GM21528 (cell line): ENCODE data around the gene BCORL1.
A peak's percentile ranks its signal among the peaks of the same experiment; 100 is the strongest.

Experiments
- ATAC-seq: cut with Tn5 transposase; IDR thresholded peaks from one replicate; pipeline ENCODE4 v1.9.1; 2021; ENCODE audit warnings: mild to moderate bottlenecking, moderate library complexity; ENCODE audit not compliant: unreplicated experiment, low FRiP score

BCORL1 gene

DNA sequence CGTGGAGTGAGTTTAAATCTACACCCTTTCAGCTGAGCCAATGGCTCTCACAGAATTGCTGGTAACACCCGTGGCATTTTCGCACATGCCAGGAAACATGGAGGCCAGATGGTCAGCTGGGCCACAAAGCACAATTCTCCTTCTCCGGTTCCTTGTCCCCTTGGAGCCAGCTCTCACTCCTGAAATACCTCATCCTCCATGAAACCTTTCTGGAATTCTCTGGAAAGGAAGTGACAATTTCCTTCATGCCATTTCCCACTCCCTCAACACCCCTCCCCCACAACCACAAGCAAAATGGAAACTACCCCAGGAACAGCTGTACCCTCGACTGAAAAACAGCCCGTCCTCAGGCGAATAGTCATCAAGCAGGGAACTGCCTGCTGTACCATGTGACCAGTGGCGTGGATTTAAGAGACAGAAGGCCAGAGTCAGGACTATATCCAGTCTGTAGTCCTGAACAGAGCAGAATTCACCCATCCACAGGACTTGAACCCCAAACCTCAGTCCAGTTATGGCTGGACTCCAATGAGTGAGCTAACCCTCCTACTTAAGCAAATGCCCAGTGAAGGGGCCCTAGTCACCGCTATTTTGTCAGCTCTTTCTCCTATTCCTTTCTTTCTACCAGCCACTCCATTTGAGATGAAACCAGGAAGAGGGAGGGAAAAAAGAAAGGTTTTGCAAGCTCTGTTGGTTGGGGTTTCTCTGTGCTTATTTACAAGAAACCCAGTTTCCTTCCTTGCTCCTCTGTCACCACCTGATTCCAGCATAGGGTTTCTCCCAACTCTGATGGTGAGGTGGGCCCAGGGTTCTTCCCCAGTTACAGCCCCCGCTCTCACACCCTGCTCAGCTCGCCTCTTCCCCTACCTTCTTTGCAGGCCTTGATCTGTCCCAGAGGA, 103.4 kb downstream of the BCORL1 start:
- no peak for ATAC-seq

DNA sequence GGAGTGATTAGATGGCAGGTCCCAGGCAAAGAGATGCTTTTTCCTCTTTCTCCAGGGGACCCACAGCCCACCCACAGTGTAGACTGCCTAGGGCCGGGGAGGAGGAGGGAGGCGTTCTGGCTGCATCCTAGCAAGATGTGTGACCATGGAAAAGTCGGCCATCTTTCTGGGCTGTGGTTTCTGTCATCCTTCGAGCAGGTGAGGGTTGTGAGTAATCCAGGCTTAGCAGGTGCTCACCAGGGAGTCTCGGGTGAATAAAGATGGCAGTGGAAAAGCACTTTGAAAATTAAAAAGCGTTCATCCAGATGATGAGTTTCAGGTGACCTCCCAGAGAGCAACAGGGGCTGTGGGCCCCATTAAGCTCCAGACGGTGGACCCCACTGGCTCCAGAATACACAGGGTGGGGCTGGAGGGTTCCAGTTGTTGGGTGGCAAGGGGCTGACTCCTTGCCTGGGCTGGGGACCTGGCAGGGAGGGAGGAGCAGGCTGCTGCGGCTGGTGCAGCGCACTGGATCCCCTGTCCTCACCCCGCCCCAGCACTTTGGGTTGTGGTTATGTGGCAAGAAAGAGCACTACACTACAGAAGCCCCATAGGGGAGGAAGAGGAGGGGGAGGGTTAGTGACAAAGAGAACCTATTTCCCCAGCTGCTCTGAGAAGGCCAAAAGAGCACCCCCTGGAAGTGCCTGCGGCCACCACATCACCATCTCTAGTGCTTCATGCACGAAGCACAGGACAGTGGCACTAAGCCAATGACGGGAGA, 104.2 kb downstream of the BCORL1 start:
- peak; percentile 39 for ATAC-seq

DNA sequence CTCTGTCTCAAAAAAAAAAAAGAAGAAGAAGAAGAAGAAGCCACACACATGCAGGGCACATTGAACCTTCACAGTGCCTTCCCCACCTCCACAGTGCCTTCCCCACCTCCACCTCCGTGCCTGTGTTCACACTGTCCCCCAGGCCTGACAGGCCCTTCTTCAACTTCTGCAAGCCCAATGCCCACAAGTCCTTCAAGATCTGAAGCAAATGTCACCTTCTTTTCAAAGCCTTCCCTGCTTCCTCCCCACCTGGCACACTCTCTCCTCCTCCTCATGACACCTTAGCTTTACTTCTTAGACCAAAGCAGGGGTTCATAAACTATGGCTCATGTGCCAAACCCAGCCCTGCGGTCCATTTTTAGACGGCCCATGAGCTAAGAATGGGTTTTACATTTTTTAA, 107.9 kb downstream of the BCORL1 start:
- no peak for ATAC-seq

GRCh38 chrX:130091980-130092522, 109.6 kb downstream of the BCORL1 start:
- peak; percentile 98 for ATAC-seq

DNA sequence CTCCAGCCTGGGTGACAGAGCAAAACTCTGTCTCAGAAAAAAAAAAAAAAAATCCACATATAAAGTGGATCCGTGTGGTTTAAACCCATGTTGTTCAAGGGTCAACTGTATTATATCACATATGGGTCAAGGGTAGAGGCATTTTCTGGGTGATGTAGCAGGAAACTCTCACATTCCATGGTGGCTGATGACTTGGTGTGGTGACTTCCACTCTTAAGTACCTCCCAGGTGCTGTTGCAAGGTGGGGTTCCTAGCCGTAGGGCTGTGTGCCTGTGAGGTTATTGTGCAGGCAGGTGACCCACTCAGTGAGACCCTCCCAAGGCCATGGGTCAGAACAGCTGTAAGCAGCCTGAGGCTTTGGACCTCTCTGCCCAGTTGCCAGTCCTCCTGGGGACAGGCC, 110.8 kb downstream of the BCORL1 start:
- no peak for ATAC-seq

DNA sequence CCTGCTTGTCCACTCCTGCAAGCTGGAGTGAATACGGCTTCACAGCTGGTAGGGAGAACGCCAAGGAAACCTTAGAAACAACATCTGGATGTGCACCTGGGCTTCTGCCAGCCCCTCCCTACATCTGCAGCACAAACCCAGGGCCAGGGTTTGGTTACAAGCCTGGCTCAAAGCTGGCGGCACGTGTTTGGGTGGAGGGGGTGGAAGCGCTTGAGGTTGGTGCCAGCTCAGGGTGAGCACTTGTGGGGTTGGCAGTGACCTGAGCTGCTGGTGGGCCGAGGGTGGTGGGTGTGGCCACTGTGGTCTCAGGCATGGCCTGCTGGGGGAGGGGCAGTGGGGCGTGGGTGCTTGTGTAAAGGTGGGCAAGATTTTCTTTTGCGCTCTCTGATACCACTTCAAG, 112.3 kb downstream of the BCORL1 start:
- ATAC-seq, result no peak

DNA sequence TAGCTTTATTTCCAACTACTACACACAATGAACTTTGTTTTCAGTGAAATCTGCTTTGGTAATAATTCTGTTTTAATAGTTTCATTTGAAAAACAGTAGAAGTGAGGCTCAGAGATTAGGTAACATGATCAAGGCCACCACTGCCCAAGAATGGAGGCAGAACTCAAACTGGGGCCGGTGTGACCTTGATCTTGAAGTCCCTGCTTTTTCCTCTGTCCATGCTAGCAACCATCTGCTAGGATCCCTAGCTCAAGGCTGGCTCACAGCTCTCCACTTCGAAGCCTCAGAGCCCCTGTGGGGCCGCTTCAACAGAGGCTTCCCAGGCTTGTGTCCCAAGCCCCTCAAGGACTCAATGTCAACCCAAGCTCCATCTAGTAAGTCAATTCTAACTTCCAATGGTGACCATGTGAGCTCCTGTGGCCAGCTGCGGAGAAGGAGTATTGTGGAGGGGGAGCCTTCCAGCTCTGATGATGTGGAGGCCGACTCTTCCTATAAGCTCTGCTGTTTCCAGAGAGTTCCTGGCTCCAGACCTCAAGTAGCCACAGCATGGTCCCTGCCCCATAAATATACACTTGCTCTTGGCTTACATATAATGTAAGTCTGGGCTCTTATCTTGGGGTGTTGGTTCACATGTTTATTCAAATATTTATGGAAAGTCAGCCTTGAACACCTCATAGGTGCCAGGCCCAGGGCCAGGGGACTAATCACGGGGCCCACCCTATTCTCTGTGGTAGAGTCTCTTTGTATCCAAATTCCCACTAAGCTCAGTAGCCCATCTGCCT, 113.0 kb downstream of the BCORL1 start:
- ATAC-seq, result no peak

DNA sequence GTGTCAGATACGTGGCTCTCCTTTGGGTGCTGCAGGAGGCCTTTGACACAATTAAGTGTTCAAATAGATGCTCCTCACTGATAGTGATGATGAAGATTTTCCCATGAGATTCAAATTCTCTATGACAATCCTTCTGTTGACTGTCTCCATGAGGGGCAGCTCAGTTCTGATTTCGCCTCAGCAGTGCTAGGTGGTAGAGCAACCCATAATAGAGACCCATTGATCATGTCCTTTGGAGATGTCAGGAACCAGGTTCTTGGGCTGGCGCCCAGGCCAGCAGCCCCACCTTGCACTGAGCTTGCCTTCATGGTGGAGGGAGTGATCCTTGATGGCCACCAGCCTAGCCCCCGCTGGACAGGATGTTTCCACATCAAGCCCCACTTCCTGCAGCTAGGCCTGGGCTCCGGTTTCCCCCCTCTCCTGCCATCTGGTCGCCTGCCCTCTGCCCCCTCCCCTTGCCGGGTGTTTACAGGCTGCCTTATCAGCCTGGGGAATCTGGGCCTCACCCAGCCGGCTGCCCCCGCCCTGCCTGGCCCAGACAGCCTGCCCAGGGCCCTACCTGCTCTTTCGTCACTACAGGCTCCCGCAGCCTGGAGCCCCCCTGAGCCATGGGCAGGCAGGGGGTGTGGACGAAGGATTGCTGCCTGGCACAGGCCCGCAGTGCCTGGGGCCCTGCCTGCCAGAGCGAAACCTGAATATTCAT, 115.2 kb downstream of the BCORL1 start:
- no peak for ATAC-seq

DNA sequence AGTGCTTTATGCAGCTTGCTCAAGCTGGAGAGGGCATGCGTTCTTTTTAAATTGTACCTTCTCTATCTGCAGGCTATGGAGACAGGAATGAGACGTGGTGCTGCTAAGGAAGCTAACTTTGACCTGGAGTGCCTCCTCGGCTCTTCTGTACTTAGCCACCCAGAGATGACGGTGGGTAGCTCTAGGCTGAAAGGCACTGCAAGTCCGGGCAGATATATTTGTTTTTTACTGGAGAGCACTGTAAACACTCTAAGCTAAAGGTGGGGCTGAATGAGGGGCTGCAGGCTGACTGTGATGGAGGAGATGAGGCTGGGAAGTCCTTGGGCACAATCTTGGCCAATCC, 115.7 kb downstream of the BCORL1 start:
- no peak for ATAC-seq

DNA sequence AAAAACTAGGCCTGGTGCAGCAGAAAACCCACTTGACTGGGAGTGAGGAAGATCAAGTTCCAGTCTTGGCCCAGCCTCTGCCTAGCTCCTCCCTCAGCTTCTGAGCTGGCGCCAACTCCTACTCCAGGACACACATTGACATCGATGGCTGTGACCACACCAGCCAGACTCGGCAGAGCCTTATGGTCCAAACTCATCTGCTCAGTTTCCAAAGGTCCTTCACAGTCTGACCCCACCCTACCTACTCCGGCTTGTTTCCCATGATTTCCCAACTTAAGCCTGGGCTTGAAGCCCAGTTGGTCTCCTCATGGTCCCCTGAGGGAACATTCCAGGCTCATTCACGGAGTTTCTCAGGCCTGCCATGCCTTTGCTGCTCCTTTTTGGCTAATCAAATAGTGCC, 117.7 kb downstream of the BCORL1 start:
- ATAC-seq, result no peak

DNA sequence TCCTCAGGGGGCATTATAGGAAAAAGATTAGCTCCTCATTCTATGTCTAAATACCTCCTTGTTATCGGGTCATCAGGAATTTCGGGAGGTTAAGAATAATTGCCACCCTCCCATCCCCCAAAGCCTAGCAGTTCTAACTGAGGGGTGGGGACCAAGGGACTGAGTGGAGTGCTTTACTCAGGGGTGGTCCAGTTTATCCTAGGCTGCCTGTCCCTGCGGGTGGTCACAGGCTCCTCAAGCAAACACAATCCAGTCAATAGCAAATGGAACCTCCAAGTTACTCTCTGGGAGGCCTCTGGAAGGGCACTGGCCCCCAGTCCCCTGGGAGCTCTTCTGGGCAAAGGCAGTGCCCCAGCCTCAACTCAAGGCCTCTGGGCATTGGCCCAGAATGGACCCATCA, 121.2 kb downstream of the BCORL1 start:
- ATAC-seq, result no peak

DNA sequence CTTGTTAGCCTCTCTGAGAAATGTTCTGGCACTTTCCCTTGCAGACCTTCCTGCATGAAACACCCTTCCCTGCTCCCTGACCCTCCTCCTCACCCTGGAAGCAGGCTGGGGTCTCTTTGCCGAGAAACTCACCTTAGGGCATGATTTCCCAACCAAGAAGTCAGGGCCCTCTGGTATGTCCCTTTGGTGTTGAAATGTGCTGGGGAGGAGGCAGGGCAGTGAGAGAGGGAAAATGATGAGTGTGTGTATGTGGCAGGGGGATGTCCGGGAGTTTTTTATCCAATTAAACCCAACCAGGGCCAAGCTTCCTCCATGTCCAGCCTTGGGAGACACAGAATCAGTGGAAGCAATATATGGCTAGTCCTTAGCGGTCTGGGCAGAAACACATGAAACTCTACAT, 122.8 kb downstream of the BCORL1 start:
- no peak for ATAC-seq

DNA sequence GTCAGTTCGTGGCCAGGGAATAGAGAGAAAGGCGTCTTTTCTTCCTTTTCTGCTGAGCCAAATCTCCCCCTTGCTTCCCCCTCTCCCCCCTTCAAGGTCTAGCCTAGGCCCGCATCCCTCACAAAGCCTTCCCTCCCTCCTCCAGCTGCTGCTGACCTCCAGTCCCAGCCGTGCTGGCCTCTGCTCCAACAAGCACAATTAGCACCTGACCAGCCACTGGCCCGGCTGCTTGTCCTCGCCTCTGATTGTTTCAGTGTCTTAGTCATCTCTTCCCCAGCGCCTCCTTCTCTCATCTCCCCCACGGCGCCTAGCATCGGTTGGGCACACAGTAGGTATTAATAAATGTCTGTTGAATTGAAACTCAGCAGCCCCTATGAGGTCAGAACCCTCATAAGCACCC, 123.6 kb downstream of the BCORL1 start:
- no peak for ATAC-seq
